Sigmoid colon (tissue), 7 donors: ENCODE data around the gene MLLT3. TPM values are rescaled to one million over a fixed set of nuclear protein-coding genes. Genes with fewer than 3 reads are reported as not detected.
A peak's percentile ranks its signal among the peaks of the same experiment; 100 is the strongest.

Experiments used
- DNase-seq: peaks from one replicate; pipeline ENCODE4 v3.0.0-alpha.2; 2019
- H3K27ac ChIP-seq, 4 donors: fragments of 200-600 bp; sonication (generic); one replicate each; pipeline ENCODE4 v1.5.1; 2016 to 2019; ENCODE audit warnings: mild to moderate bottlenecking in 1 of 4
- H3K27me3 ChIP-seq, 3 donors: fragments of 200-600 bp; sonication (generic); one replicate each; pipeline ENCODE4 v1.5.1; 2019; ENCODE audit warnings: mild to moderate bottlenecking in 1 of 3
- H3K36me3 ChIP-seq, 4 donors: fragments of 200-600 bp; sonication (generic); one replicate each; pipeline ENCODE4 v1.5.1; 2016 to 2019
- H3K4me1 ChIP-seq, 4 donors: fragments of 200-600 bp; sonication (generic); one replicate each; pipeline ENCODE4 v1.5.1; 2017 to 2019
- H3K4me3 ChIP-seq, 4 donors: fragments of 200-600 bp; sonication (generic); one replicate each; pipeline ENCODE4 v1.5.1; 2017 to 2019; ENCODE audit warnings: mild to moderate bottlenecking in 2 of 4, moderate library complexity in 1 of 4
- H3K9me3 ChIP-seq, 4 donors: fragments of 200-600 bp in 3 of 4; sonication (generic) in 3 of 4; one replicate each; pipeline versions ENCODE4 v1.5.1 to v1.6.1; 2013 to 2019
- CTCF ChIP-seq, 4 experiments: fragments of 450-650 bp in 3 of 4; fragments of 200-600 bp in 1 of 4; IDR thresholded peaks; one replicate each; pipeline ENCODE4 v1.5.1; 2016 to 2019; ENCODE audit warnings: antibody characterized with exemption in 4 of 4, mild to moderate bottlenecking in 3 of 4, moderate library complexity in 2 of 4
- EP300 ChIP-seq, 4 donors: sonication (generic); formaldehyde crosslinking; IDR thresholded peaks; one replicate each; pipeline ENCODE4 v1.6.1; 2017; ENCODE audit warnings: antibody characterized with exemption in 4 of 4
- POLR2A ChIP-seq, 2 donors: fragments of 450-650 bp; IDR thresholded peaks; one replicate each; pipeline ENCODE4 v1.6.1; 2016; ENCODE audit warnings: antibody characterized with exemption in 2 of 2, mild to moderate bottlenecking in 2 of 2, moderate library complexity in 2 of 2
- POLR2AphosphoS5 ChIP-seq, 4 donors: sonication (generic); formaldehyde crosslinking; IDR thresholded peaks; one replicate each; pipeline ENCODE4 v1.6.1; 2017; ENCODE audit warnings: antibody characterized with exemption in 4 of 4
- WGBS, 2 donors: extraction: QIAGEN DNeasy Blood & Tissue Kit; methylation state at CpG; one replicate each; pipeline ENCODE4 v1.1.7; 2013; 5-methylcytosine and 5-hydroxymethylcytosine counted together
- intact Hi-C: fragments of 100-400 bp; cut with DNase I; formaldehyde crosslinking; loops from one replicate; pipeline ENCODE4 v1.15.1; 2023
- polyA plus RNA-seq, 3 donors: library from polyadenylated mRNA; stranded (reverse); fragments of 200-250 nt; gene quantifications; one replicate each; pipeline ENCODE4 v1.2.3, GENCODE V29; 2013
- total RNA-seq, 4 donors: library from RNA; depleted of rRNA; stranded (reverse); fragments of >200 nt; gene quantifications; one replicate each; pipeline ENCODE4 v1.1.0, GENCODE V29; 2016
- donor health status: healthy with polysubstance abuse.
- donor health status: Bipolar disorder and iron deficiency.
- donor health status: healthy.

Gene MLLT3
- total and polyA plus RNA-seq, 7 donors: 19.0 to 132 (median 25.0) TPM

DNA sequence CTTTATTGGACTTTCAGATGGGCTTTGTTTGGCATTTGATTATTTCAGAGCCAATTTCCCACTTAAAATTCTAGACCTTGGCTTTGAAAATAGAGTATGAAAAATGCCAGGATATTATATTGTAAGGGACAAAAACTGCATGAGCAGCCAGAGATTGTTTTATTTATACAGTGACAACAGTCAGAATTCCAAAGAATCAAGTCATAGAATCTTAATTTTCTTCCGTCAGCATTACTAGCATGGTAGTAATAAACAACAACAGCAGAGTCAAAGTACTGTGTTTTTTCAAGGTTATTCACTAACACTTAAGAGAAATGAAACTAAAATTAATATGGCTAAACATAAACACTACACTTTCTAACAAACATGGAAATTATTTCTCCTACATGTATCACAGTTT is 52.2 kb downstream of the MLLT3 start:
- Histone ChIP-seq H3K36me3 (no peaks in the 10 kb centered on the region), H3K4me1 (peaks cover 0 to 53% (median 29%) of the 10 kb centered on the region in 4 donors), H3K9me3 (no peaks in the 10 kb centered on the region), H3K27me3 (no peaks in the 10 kb centered on the region), H3K4me3 (no peak overlapping the region), H3K27ac (peak overlapping the region in 3 of 4 donors; percentile 48 to 72 (median 61))
- TF ChIP-seq CTCF (IDR thresholded peaks at IDR 0.05): no peak
- DNase-seq: no peak
- intact Hi-C loops: loop anchor here (10.0 kb wide), 1 partner anchor 285 kb away; no protein-coding TSS in a partner anchor
- WGBS, 2 donors: 31 to 53% methylated on average over 1 of the region's 1 CpG

GRCh38 chr9:20569525-20569924 is 52.8 kb downstream of the MLLT3 start:
- Histone ChIP-seq H3K9me3 (no peaks in the 10 kb centered on the region), H3K36me3 (no peaks in the 10 kb centered on the region), H3K27me3 (no peaks in the 10 kb centered on the region), H3K27ac (peak overlapping the region in 3 of 4 donors; percentile 48 to 72 (median 61)), H3K4me1 (peaks cover 0 to 55% (median 31%) of the 10 kb centered on the region in 4 donors), H3K4me3 (no peak overlapping the region)
- TF ChIP-seq POLR2A (IDR thresholded peaks at IDR 0.05) (no peak), EP300 (IDR thresholded peaks at IDR 0.05) (no peak), POLR2AphosphoS5 (IDR thresholded peaks at IDR 0.05) (no peak), CTCF (IDR thresholded peaks at IDR 0.05) (no peak)
- intact Hi-C loops: loop anchor here (10.0 kb wide), 1 partner anchor 645 kb away; no protein-coding TSS in a partner anchor
- 19 to 67% methylated on average over 5 of the region's 5 CpGs for WGBS, 2 donors
- no peak for DNase-seq

DNA sequence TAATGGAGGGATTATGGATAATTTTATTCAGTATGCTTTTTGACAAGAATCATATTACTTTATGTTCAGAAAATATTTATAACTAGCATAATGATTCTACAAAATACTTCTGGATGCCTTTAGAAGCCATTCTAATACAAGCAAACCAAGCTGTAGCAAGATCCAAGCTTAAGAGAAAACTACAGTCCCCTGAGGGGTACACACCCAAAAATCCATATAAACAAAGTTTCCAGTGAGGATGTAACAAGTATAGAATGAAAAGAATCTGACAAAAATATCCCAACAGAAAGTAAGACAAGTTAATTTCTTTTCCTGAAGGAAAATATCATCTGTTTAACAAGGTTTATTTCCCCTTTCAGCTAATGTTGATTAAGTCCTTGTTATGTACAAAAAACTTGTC is 53.9 kb downstream of the MLLT3 start:
- peak overlapping the region; percentile 12 to 72 (median 38) for H3K27ac ChIP-seq
- H3K4me1 ChIP-seq: peaks cover 2 to 62% (median 42%) of the 10 kb centered on the region in 4 donors
- no peaks in the 10 kb centered on the region for H3K9me3 ChIP-seq
- H3K36me3 ChIP-seq: no peaks in the 10 kb centered on the region
- TF ChIP-seq CTCF (IDR thresholded peaks at IDR 0.05) (no peak), POLR2AphosphoS5 (IDR thresholded peaks at IDR 0.05) (no peak), POLR2A (IDR thresholded peaks at IDR 0.05) (no peak), EP300 (IDR thresholded peaks at IDR 0.05) (no peak)
- H3K27me3 ChIP-seq: no peaks in the 10 kb centered on the region
- DNase-seq: no peak
- H3K4me3 ChIP-seq: no peak overlapping the region
- intact Hi-C loops: loop anchor here (10.0 kb wide), 1 partner anchor 644 kb away; no protein-coding TSS in a partner anchor

GRCh38 chr9:20566401-20566800 is 55.9 kb downstream of the MLLT3 start:
- TF ChIP-seq POLR2A (IDR thresholded peaks at IDR 0.05) (no peak), EP300 (IDR thresholded peaks at IDR 0.05) (no peak), CTCF (IDR thresholded peaks at IDR 0.05) (no peak), POLR2AphosphoS5 (IDR thresholded peaks at IDR 0.05) (no peak)
- no peak for DNase-seq
- 55 to 82% methylated on average over 4 of the region's 4 CpGs for WGBS, 2 donors
- no peaks in the 10 kb centered on the region for H3K9me3 ChIP-seq
- H3K27me3 ChIP-seq: no peaks in the 10 kb centered on the region
- no peak overlapping the region for H3K4me3 ChIP-seq
- H3K36me3 ChIP-seq: no peaks in the 10 kb centered on the region
- peaks cover 2 to 75% (median 60%) of the 10 kb centered on the region in 4 donors for H3K4me1 ChIP-seq
- intact Hi-C loops: loop anchor here (10.0 kb wide), 1 partner anchor 642 kb away; no protein-coding TSS in a partner anchor
- no peak overlapping the region for H3K27ac ChIP-seq

- DNase-seq: no peak
- intact Hi-C loops: loop anchor here (5.0 to 10.0 kb wide), 2 partner anchors 37 to 640 kb away; no protein-coding TSS in a partner anchor
- Histone ChIP-seq H3K9me3 (no peaks in the 10 kb centered on the region), H3K36me3 (no peaks in the 10 kb centered on the region), H3K27me3 (no peaks in the 10 kb centered on the region), H3K27ac (no peak overlapping the region), H3K4me1 (peaks cover 2 to 75% (median 60%) of the 10 kb centered on the region in 4 donors), H3K4me3 (no peak overlapping the region)
- TF ChIP-seq EP300 (IDR thresholded peaks at IDR 0.05) (no peak), POLR2AphosphoS5 (IDR thresholded peaks at IDR 0.05) (no peak), CTCF (IDR thresholded peaks at IDR 0.05) (no peak), POLR2A (IDR thresholded peaks at IDR 0.05) (no peak)
- 86 to 89% methylated on average over 3 of the region's 3 CpGs for WGBS, 2 donors
These were observed 57.6 kb downstream of the MLLT3 start for GRCh38 chr9:20564650-20565049.
